Lower leg skin (tissue), 4 donors: Measurements from ENCODE around the gene NPSR1. TPM values are rescaled to one million over a fixed set of nuclear protein-coding genes. Genes with fewer than 3 reads are reported as not detected.

ENCODE experiments used
- DNase-seq, 2 donors: peaks; one replicate each; pipeline ENCODE4 v3.0.0-alpha.2; 2019; ENCODE audit warnings: low spot score in 2 of 2
- H3K4me3 ChIP-seq: fragments of 200-600 bp; sonication (generic); 2 replicates; pipeline ENCODE4 v1.5.1; 2017; ENCODE audit warnings: mild to moderate bottlenecking, low read depth; ENCODE audit not compliant: poor library complexity, severe bottlenecking
- POLR2A ChIP-seq, 2 donors: fragments of 450-650 bp; IDR thresholded peaks; one replicate each; pipeline ENCODE4 v1.6.1; 2016 to 2017; ENCODE audit warnings: antibody characterized with exemption in 2 of 2, mild to moderate bottlenecking in 1 of 2, moderate library complexity in 1 of 2
- WGBS, 2 donors: methylation state at CpG; one replicate each; pipeline ENCODE4 v1.1.5; 2018; 5-methylcytosine and 5-hydroxymethylcytosine counted together
- intact Hi-C: fragments of 100-400 bp; cut with DNase I; formaldehyde crosslinking; loops from one replicate; pipeline ENCODE4 v1.15.0; 2023; ENCODE audit warnings: low total_unique reads
- total RNA-seq, 4 donors: library from RNA; depleted of rRNA; stranded (reverse); fragments of >200 nt; gene quantifications; one replicate each; pipeline ENCODE4 v1.1.0, GENCODE V29; 2016
- TF ChIP-seq, protein P1 (sequence below), 3 donors: fragments of 450-650 bp; IDR thresholded peaks; one replicate each; pipeline ENCODE4 v1.5.1; 2016; ENCODE audit warnings: antibody characterized with exemption in 3 of 3, mild to moderate bottlenecking in 3 of 3, moderate library complexity in 2 of 3

NPSR1 gene
- total RNA-seq, 4 donors from 2014 or later = not detected

- H3K4me3 ChIP-seq = no peak overlapping the region
- 92 to 96% methylated on average over 1 of the region's 1 CpG for WGBS, 2 donors
- intact Hi-C loops = no loop called here
- TF ChIP-seq, protein P1, sequence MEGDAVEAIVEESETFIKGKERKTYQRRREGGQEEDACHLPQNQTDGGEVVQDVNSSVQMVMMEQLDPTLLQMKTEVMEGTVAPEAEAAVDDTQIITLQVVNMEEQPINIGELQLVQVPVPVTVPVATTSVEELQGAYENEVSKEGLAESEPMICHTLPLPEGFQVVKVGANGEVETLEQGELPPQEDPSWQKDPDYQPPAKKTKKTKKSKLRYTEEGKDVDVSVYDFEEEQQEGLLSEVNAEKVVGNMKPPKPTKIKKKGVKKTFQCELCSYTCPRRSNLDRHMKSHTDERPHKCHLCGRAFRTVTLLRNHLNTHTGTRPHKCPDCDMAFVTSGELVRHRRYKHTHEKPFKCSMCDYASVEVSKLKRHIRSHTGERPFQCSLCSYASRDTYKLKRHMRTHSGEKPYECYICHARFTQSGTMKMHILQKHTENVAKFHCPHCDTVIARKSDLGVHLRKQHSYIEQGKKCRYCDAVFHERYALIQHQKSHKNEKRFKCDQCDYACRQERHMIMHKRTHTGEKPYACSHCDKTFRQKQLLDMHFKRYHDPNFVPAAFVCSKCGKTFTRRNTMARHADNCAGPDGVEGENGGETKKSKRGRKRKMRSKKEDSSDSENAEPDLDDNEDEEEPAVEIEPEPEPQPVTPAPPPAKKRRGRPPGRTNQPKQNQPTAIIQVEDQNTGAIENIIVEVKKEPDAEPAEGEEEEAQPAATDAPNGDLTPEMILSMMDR (IDR thresholded peaks at IDR 0.05) = no peak
- no peak for TF ChIP-seq POLR2A (IDR thresholded peaks at IDR 0.05)
- DNase-seq = no peak
These were observed 38.4 kb downstream of the NPSR1 start for GRCh38 chr7:34696415-34696814.

GRCh38 chr7:34709771-34710170, 51.8 kb downstream of the NPSR1 start:
- TF ChIP-seq, protein P1 (IDR thresholded peaks at IDR 0.05) = no peak
- no peak for TF ChIP-seq POLR2A (IDR thresholded peaks at IDR 0.05)

DNA sequence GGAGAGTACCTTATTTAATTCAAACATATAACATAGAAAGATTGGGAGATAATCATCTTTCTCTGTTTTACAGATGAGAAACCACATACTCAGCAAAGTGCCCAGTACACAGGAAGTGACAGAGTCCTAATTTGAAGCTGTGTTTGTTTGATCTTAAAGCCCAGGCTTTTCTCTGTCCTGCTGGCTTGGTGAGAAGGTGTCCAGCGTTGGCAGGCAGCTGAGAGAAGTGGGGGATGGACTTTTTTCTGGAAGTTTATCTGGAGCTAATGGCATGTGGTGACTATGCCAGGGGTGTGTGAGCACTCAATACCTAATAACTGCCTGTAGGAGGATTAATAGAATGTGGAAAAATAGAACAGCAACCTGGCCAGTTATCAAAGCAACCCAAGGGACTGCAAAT, 60.8 kb downstream of the NPSR1 start:
- no peak overlapping the region for H3K4me3 ChIP-seq
- intact Hi-C loops = no loop called here
- TF ChIP-seq, protein P1 (IDR thresholded peaks at IDR 0.05) = no peak
- TF ChIP-seq POLR2A (IDR thresholded peaks at IDR 0.05) = no peak
- DNase-seq = no peak
- 31 to 63% methylated on average over 1 of the region's 1 CpG for WGBS, 2 donors

More at GRCh38 chr7:34709771-34710170, 51.8 kb downstream of the NPSR1 start:
- H3K4me3 ChIP-seq = no peak overlapping the region
- DNase-seq = no peak
- WGBS, 2 donors = 58 to 59% methylated on average over 2 of the region's 2 CpGs
- intact Hi-C loops = no loop called here

GRCh38 chr7:34719636-34720035, 61.6 kb downstream of the NPSR1 start:
- TF ChIP-seq, protein P1 (IDR thresholded peaks at IDR 0.05) = no peak
- TF ChIP-seq POLR2A (IDR thresholded peaks at IDR 0.05) = no peak
- intact Hi-C loops = no loop called here
- no peak for DNase-seq
- 85 to 86% methylated on average over 3 of the region's 3 CpGs for WGBS, 2 donors
- H3K4me3 ChIP-seq = no peak overlapping the region

GRCh38 chr7:34720289-34720688, 62.3 kb downstream of the NPSR1 start:
- intact Hi-C loops = no loop called here
- TF ChIP-seq, protein P1 (IDR thresholded peaks at IDR 0.05) = no peak
- no peak for TF ChIP-seq POLR2A (IDR thresholded peaks at IDR 0.05)
- no peak overlapping the region for H3K4me3 ChIP-seq
- no peak for DNase-seq

GRCh38 chr7:34723338-34723737, 65.3 kb downstream of the NPSR1 start:
- DNase-seq = no peak
- H3K4me3 ChIP-seq = no peak overlapping the region
- intact Hi-C loops = no loop called here
- no peak for TF ChIP-seq POLR2A (IDR thresholded peaks at IDR 0.05)
- TF ChIP-seq, protein P1 (IDR thresholded peaks at IDR 0.05) = no peak
